WI38 (cell line): ENCODE measurements around the gene SLC12A6.

ENCODE experiments used
- H3K4me3 ChIP-seq: 2 replicates; pipeline ENCODE4 v1.5.1; 2011; ENCODE audit warnings: low read depth, mild to moderate bottlenecking, control low read depth, low read length
- TF ChIP-seq, protein P1 (sequence below): IDR thresholded peaks from 2 replicates; pipeline ENCODE4 v1.5.1; 2012; ENCODE audit warnings: low read depth, mild to moderate bottlenecking, control low read depth, low read length

SLC12A6 gene

DNA sequence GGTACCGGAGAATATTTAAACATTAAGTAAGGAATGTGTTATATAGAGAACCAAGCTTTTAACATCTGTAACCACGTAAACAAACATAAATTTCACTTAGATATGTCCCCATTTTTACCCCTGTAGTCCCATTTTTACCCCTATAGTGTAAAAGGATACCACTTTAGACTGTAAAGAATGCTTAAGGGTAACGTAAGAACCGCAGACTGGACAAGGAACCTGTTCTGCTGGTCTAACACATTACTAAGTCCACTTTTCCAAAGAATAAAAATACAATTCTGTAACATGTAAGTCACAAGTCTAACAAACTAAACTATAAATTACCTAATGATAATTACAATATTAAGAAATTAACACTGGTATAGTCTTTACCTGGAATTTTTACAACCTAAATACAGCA is 2.9 kb downstream of the SLC12A6 start:
- H3K4me3 ChIP-seq, result no peak overlapping the region
- TF ChIP-seq, protein P1, sequence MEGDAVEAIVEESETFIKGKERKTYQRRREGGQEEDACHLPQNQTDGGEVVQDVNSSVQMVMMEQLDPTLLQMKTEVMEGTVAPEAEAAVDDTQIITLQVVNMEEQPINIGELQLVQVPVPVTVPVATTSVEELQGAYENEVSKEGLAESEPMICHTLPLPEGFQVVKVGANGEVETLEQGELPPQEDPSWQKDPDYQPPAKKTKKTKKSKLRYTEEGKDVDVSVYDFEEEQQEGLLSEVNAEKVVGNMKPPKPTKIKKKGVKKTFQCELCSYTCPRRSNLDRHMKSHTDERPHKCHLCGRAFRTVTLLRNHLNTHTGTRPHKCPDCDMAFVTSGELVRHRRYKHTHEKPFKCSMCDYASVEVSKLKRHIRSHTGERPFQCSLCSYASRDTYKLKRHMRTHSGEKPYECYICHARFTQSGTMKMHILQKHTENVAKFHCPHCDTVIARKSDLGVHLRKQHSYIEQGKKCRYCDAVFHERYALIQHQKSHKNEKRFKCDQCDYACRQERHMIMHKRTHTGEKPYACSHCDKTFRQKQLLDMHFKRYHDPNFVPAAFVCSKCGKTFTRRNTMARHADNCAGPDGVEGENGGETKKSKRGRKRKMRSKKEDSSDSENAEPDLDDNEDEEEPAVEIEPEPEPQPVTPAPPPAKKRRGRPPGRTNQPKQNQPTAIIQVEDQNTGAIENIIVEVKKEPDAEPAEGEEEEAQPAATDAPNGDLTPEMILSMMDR, result no peak

DNA sequence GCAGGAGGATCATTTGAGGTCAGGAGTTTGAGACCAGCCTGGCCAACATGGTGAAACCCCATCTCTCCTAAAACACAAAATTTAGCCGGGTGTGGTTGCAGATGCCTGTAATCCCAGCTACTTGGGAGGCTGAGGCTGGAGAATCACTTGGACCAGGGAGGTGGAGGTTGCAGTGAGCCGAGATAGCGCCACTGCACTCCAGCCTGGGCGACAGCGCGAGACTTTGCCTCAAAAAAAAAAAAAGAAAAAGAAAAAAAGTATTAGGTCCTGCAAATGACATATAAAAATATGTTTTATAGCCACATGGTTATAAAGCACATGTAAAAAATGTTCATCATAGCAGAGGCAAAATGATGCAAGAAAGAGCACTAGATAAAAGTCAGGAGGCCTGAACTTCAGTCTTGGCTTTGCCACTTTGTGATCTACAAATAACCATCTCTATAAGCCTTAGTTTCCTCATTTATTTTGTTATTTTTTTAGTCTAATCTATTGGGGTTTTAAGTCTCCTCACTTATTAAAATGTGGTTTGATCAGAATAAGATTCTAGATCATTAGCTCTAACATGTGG is 4.9 kb downstream of the SLC12A6 start:
- TF ChIP-seq, protein P1, result no peak
- no peak overlapping the region for H3K4me3 ChIP-seq

DNA sequence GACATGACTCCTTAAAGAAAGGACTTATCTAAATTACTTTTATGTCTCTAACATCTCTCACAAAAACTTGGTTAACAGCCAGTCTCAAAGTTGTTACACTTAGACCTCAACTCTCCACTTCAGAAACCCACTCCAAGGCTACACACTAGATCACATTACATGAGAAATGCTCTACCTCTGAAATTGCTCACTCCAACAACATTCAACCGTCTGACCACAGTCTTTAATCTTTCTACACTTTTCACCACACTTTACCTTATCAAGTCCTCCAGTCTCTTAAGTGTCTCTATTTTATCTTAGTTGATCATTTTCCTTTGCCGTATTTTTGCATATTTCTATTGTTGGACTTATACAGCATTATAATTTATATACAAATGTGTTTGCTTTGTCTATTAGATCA is 5.8 kb downstream of the SLC12A6 start:
- H3K4me3 ChIP-seq, result no peak overlapping the region
- TF ChIP-seq, protein P1, result no peak

DNA sequence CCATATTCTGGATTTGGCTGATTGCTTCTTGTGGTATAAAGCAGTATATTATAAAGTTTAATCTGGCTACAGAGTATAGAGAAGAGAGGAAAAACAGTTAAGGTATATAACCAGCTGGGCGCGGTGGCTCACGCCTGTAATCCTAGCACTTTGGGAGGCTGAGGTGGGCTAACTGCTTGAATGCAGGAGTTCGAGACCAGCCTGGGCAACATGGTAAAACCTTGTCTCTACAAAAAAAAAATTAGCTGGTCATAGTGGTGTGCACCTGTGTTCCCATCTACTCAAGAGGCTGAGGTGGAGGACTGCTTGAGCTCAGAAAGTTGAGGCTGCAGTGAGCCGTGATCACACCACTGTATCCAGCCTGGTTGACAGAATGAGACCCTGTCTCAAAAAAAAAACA is 7.3 kb downstream of the SLC12A6 start:
- no peak overlapping the region for H3K4me3 ChIP-seq

DNA sequence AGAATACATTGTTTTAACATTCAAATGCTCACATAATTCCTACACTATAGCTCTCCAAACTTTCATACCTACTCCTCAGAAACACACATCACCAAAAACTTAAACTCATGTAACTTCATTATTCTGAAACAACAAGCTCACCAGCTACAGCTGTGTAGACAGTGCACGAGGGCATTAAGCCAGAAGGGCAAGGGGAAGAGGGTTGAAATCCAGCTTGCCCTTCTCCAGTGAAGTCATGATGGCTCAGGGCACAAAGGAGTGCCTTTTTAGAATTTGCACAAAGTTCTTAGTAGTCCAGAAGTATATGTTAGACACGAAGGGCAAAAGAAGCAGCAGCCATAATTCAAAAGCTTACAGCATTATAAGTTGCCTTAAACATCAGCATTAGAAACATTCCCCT is 8.6 kb downstream of the SLC12A6 start:
- H3K4me3 ChIP-seq, result no peak overlapping the region
- TF ChIP-seq, protein P1, result no peak

More for the DNA sequence above, 7.3 kb downstream of the SLC12A6 start:
- TF ChIP-seq, protein P1, result no peak

DNA sequence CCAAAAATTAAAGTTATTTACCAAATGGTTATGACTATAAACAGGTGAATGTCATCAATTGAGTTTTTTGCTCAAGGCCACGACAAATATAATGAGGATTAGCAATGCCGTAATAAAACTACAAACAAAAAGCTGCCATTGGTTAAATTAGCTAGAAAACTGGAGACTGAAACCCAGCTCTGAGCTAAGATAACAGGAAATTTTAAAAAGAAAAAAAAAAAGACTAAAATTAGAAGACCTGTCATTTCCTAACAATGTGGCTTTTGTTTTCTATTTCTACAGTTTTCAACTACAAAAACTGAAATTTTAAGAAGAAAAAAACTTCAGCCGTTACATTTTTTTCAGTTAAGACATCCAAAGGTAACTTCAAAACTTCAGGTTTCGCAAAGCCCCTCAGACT is 9.7 kb downstream of the SLC12A6 start:
- TF ChIP-seq, protein P1, result no peak
- H3K4me3 ChIP-seq, result no peak overlapping the region

DNA sequence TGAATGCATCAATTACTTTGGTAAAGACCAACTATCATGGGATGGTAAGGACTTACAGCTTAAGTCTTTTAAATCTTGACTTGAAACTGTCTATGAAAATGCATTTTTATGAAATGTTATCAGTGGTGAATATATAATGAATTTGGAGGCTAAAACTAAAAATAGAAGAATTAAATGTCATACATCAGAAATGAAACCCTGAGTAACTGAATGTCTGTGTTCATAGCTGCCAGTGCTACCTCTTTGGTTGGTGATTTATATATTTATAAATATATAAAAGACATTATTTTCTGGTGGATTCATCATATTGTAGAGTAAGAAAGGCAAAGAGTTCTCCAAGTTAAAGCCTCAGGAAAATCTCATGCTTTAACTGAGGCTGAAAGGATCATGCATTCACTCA is 12.2 kb downstream of the SLC12A6 start:
- TF ChIP-seq, protein P1, result no peak

More for the DNA sequence above, 12.2 kb downstream of the SLC12A6 start:
- H3K4me3 ChIP-seq, result no peak overlapping the region
